GM19372 (cell line): ENCODE data around the gene MAGOH.
"Not testable (repeated sequence)": the region's sequence is repeated elsewhere in the genome, so short reads cannot be mapped to it uniquely, and the experiment has no call there.

Experiments used
- ATAC-seq: cut with Tn5 transposase; IDR thresholded peaks from one replicate; pipeline ENCODE4 v1.9.1; 2021; ENCODE audit warnings: mild to moderate bottlenecking, low read depth, moderate library complexity; ENCODE audit not compliant: unreplicated experiment

Gene MAGOH

DNA sequence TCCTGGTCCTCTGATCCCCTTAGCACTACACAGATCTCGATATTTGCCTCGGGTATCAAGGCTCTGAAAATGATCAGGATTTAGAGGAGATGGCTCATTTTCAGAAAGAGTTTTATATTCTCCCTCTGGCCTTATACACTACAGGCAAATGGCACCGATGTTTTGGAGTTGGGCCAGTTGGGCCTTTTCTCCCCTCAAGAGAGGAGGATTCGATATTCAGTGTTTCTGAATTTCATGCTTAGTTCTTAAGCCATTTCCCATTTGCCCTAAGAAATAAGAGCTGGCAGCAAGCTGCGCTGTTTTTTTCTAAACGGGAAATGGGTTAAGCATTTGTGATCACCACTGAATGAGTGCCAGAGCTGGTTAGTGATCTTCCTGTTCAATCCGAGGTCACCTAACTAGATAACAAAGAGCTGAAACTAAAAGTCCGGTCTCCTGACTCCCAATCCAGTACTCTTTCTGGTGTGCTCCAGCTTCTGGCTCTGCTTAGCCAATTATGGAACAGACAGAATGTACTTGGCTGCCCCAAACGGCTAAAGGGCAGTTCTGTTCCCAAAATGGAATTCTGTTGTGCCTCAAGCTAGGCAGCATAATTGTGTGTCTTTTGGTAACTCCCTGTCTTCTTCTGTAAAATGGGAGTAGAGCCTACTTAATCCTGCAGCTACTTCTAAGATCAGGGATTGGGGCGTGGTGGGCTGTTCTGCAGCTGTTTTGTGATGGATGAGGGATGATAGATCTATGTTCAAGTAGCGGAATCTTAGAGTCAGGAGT lies 42.9 kb downstream of the MAGOH start:
- no peak for ATAC-seq

- ATAC-seq, result no peak
Observed at GRCh38 chr1:53190210-53190611, 48.1 kb downstream of the MAGOH start.

- ATAC-seq, result no peak
Observed at GRCh38 chr1:53189061-53189460, 49.3 kb downstream of the MAGOH start.

- no peak for ATAC-seq
Observed at GRCh38 chr1:53188099-53188498, 50.2 kb downstream of the MAGOH start.

GRCh38 chr1:53187401-53187800 lies 50.9 kb downstream of the MAGOH start:
- ATAC-seq, result no peak

DNA sequence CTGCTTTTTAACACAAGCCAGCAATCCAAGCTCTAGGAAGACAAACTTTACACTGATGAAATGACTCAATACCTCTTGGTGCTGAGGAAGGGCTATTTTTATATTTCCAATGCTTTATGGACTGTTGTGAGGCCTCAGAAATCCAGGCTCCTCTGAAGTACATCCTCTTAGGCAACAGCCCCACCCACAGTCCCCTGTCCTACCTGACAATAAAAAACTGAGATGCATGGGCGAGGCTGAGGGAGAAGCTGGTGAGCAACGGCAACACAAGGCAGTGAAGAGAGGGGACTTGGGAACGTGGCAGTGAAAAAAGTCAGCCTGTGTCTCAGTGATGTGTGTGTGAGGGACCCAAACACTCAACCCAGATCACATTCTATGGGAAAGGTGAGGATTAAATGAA lies 51.8 kb downstream of the MAGOH start:
- ATAC-seq, result no peak

GRCh38 chr1:53185955-53186297 lies 52.4 kb downstream of the MAGOH start:
- ATAC-seq, result not testable (repeated sequence)

GRCh38 chr1:53183095-53183990 lies 55.0 kb downstream of the MAGOH start:
- ATAC-seq, result no peak

- ATAC-seq, result no peak
Observed at GRCh38 chr1:53182716-53183094, 55.6 kb downstream of the MAGOH start.

DNA sequence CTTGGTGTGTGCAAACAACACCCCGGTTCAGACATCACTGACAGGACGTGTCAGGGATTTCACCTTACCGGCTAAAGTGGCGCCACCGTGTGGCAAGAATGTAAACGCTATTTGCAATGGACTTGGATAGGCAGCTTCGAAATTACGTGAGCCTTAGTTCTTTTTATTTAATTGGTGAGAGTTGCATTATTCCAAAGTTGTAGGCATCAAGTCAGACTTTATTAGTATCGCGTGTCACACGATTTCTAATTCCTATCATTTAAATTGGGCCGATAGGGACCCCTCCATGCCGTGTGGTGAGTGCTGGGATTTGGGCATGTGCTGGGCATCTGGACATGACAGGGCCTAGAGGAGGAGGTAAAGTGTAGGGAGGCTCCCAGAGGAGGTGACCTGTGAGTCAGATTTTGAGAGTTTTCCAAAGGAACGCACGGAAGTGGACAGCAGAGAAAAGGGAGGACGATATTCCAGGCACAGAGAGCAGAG lies 56.2 kb downstream of the MAGOH start:
- ATAC-seq, result no peak

DNA sequence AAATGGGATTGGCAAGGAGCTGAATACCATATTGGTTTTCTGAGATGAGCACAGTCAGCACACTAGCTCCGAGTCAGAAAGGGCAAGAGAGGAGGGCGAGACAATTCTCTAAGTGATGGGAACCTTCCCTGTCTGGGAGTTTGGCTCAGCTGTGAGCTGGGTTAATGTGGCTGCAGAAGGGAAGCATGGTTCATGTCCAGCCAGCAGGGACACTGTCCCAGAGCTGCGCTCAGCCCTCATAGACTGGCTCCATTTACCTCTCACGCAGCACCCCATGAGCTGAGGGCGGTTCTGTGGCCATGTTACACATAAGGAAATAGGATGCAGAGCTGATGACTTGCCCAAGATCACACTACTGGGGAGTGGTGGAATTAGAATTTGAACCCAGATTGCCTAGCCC lies 57.4 kb downstream of the MAGOH start:
- no peak for ATAC-seq

DNA sequence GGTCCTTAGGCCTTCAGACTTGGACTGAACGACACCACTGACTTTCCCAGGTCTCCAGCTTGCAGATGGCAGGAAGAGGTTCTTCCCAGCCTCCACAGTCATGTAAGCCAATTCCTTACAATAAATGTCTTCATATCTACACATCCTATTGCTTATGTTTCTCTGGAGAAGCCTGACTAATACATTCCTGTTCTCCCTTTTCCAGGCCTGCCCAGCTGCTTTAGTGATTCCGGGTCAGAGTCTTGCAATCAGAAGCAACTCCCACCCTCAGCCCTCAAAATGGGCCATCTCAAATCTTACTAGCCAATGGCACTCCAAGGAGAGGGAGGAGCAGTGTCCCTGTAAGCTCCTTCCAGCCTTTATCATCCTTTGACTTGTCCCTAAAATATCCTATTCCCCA lies 58.1 kb downstream of the MAGOH start:
- ATAC-seq, result no peak
